GM21619 (cell line): ENCODE measurements around the gene JPT1.
A peak's percentile ranks its signal among the peaks of the same experiment; 100 is the strongest.
"Not testable (repeated sequence)": the region's sequence is repeated elsewhere in the genome, so short reads cannot be mapped to it uniquely, and the experiment has no call there.

Experiments used
- ATAC-seq: cut with Tn5 transposase; IDR thresholded peaks from one replicate; pipeline ENCODE4 v1.9.1; 2021; ENCODE audit not compliant: unreplicated experiment

The JPT1 gene

GRCh38 chr17:75130632-75131277 is 23.6 kb downstream of the JPT1 start:
- ATAC-seq, result peak; percentile 18

- ATAC-seq, result no peak
Measured at GRCh38 chr17:75130059-75130631, 24.2 kb downstream of the JPT1 start.

- ATAC-seq, result no peak
Measured at GRCh38 chr17:75129576-75129975, 24.7 kb downstream of the JPT1 start.

GRCh38 chr17:75128694-75129505 is 25.4 kb downstream of the JPT1 start:
- ATAC-seq, result no peak

- ATAC-seq, result not testable (repeated sequence)
Measured at GRCh38 chr17:75127936-75128335, 26.4 kb downstream of the JPT1 start.

GRCh38 chr17:75126954-75127353 is 27.4 kb downstream of the JPT1 start:
- no peak for ATAC-seq

- no peak for ATAC-seq
Measured at GRCh38 chr17:75125984-75126383, 28.3 kb downstream of the JPT1 start.

- ATAC-seq, result no peak
Measured at GRCh38 chr17:75124819-75125162, 29.5 kb downstream of the JPT1 start.

GRCh38 chr17:75124041-75124818 is 30.1 kb downstream of the JPT1 start:
- no peak for ATAC-seq

GRCh38 chr17:75118307-75118706 is 36.0 kb downstream of the JPT1 start:
- no peak for ATAC-seq

- no peak for ATAC-seq
Measured at GRCh38 chr17:75116737-75117136, 37.6 kb downstream of the JPT1 start.

- ATAC-seq, result no peak
Measured at GRCh38 chr17:75115555-75115954, 38.8 kb downstream of the JPT1 start.

- ATAC-seq, result no peak
Measured at GRCh38 chr17:75114552-75115314, 39.6 kb downstream of the JPT1 start.

- peak; percentile 41 for ATAC-seq
Measured at GRCh38 chr17:75113798-75114551, 40.3 kb downstream of the JPT1 start.

GRCh38 chr17:75111777-75112335 is 42.5 kb downstream of the JPT1 start:
- no peak for ATAC-seq

GRCh38 chr17:75110234-75110937 is 43.9 kb downstream of the JPT1 start:
- ATAC-seq, result no peak

GRCh38 chr17:75109407-75110233 is 44.7 kb downstream of the JPT1 start, which contains the start of gene ARMC7:
TSS of gene ARMC7 (plus strand) at chr17:75109969. CDS start at chr17:75110289, 320 bp downstream.
- peak; percentile 58 for ATAC-seq

GRCh38 chr17:75109046-75109406 is 45.3 kb downstream of the JPT1 start:
- ATAC-seq, result no peak
